Smooth muscle cell (in vitro differentiated cells): Measurements from ENCODE around the gene SSU72. TPM values are rescaled to one million over a fixed set of nuclear protein-coding genes. Genes with fewer than 3 reads are reported as not detected.
A peak's percentile ranks its signal among the peaks of the same experiment; 100 is the strongest.

Experiments used
- DNase-seq: peaks from one replicate; lab custom pipeline; 2025; ENCODE audit not compliant: unreplicated experiment; lab: John Stamatoyannopoulos, UW
- H2AFZ ChIP-seq: fragments of 200-600 bp; sonication (generic); 2 replicates; pipeline ENCODE4 v1.6.0; 2016; ENCODE audit warnings: antibody characterized with exemption, low read depth, mild to moderate bottlenecking
- H3F3A ChIP-seq: fragments of 200-600 bp; sonication (generic); 2 replicates; pipeline ENCODE4 v1.6.0; 2017; ENCODE audit warnings: antibody characterized with exemption, low read depth
- H3K27ac ChIP-seq: fragments of 200-600 bp; sonication (generic); 2 replicates; pipeline ENCODE4 v1.5.1; 2016; ENCODE audit warnings: low read depth, mild to moderate bottlenecking
- H3K27me3 ChIP-seq: fragments of 200-600 bp; sonication (generic); 2 replicates; pipeline ENCODE4 v1.6.1; 2016; ENCODE audit warnings: low read depth, mild to moderate bottlenecking
- H3K36me3 ChIP-seq: fragments of 200-600 bp; sonication (generic); 2 replicates; pipeline ENCODE4 v1.5.1; 2016; ENCODE audit warnings: low read depth
- H3K4me1 ChIP-seq: fragments of 200-600 bp; sonication (generic); 2 replicates; pipeline ENCODE4 v1.5.1; 2016; ENCODE audit warnings: low read depth
- H3K4me2 ChIP-seq: fragments of 200-600 bp; sonication (generic); 2 replicates; pipeline ENCODE4 v1.6.0; 2016; ENCODE audit warnings: mild to moderate bottlenecking
- H3K4me3 ChIP-seq: fragments of 200-600 bp; sonication (generic); 2 replicates; pipeline ENCODE4 v1.5.1; 2016; ENCODE audit warnings: mild to moderate bottlenecking
- H3K79me2 ChIP-seq: fragments of 200-600 bp; sonication (generic); 2 replicates; pipeline ENCODE4 v1.6.0; 2016; ENCODE audit warnings: low read depth, mild to moderate bottlenecking
- H3K9ac ChIP-seq: fragments of 200-600 bp; sonication (generic); 2 replicates; pipeline ENCODE4 v1.6.0; 2016; ENCODE audit warnings: low read depth
- H3K9me3 ChIP-seq: fragments of 200-600 bp; sonication (generic); replicated peaks from 2 replicates; pipeline ENCODE4 v1.5.1; 2016; ENCODE audit warnings: low read depth
- H4K20me1 ChIP-seq: fragments of 200-600 bp; sonication (generic); 2 replicates; pipeline ENCODE4 v1.6.0; 2016; ENCODE audit warnings: low read depth
- CTCF ChIP-seq: fragments of 200-600 bp; sonication (generic); IDR thresholded peaks from 2 replicates; pipeline ENCODE4 v1.5.1; 2017; ENCODE audit warnings: borderline replicate concordance, mild to moderate bottlenecking, antibody characterized with exemption; ENCODE audit not compliant: insufficient read depth, poor library complexity, severe bottlenecking
- WGBS: methylation state at CpG from one replicate; pipeline ENCODE4 v1.1.7; 2016; ENCODE audit warnings: low lambda C conversion rate; 5-methylcytosine and 5-hydroxymethylcytosine counted together
- polyA plus RNA-seq: library from polyadenylated mRNA; unstranded; fragments of >200 nt; fragmentation: Nextera tagmentation; extraction: Ambion mirVana; gene quantifications from 2 replicates; pipeline ENCODE4 v1.2.1, GENCODE V29; 2016
- total RNA-seq: library from RNA; depleted of rRNA; stranded (reverse); fragments of >200 nt; gene quantifications from 2 replicates; pipeline ENCODE4 v1.2.3, GENCODE V29; 2014

SSU72 gene
- total and polyA plus RNA-seq, 2 experiments from 2014 or later = 116 to 223 TPM

- peaks cover 59% of the 10 kb centered on the region for H4K20me1 ChIP-seq
- H3K79me2 ChIP-seq = peaks cover 40% of the 10 kb centered on the region
- WGBS = under 1% methylated on average over 83 of the region's 107 CpGs
- no peaks in the 10 kb centered on the region for H3K27me3 ChIP-seq
- H3K4me1 ChIP-seq = peaks cover 15% of the 10 kb centered on the region
- H2AFZ ChIP-seq = no peak within 1 kb of the TSS
- H3K9ac ChIP-seq = peak within 1 kb of the TSS; percentile 100
- H3K27ac ChIP-seq = peak within 1 kb of the TSS; percentile 100
- TF ChIP-seq CTCF = no peak
- no peaks in the 10 kb centered on the region for H3K9me3 ChIP-seq
- peak within 1 kb of the TSS; percentile 97 for H3K4me3 ChIP-seq
- H3K36me3 ChIP-seq = no peaks in the 10 kb centered on the region
- peaks cover 4% of the 10 kb centered on the region for H3F3A ChIP-seq
- peak within 1 kb of the TSS; percentile 91 for H3K4me2 ChIP-seq
- peak; percentile 97 for DNase-seq
Observed at GRCh38 chr1:1615256-1616044, 40.8 kb upstream of the SSU72 start, which contains the start of gene MIB2. Gene MIB2, plus strand, starts transcription at chr1:1615500. Its CDS starts 7,953 bp downstream, at chr1:1623453.

GRCh38 chr1:1614954-1615255 lies 40.2 kb upstream of the SSU72 start:
- Histone ChIP-seq H3K79me2 (peaks cover 40% of the 10 kb centered on the region), H3K27ac (peak overlapping the region; percentile 100), H3K4me2 (peak overlapping the region; percentile 91), H3K36me3 (no peaks in the 10 kb centered on the region), H3K4me1 (peaks cover 15% of the 10 kb centered on the region), H3K9ac (peak overlapping the region; percentile 100), H3K27me3 (no peaks in the 10 kb centered on the region), H3K4me3 (peak overlapping the region; percentile 97), H3K9me3 (no peaks in the 10 kb centered on the region), H2AFZ (no peak overlapping the region), H3F3A (peaks cover 4% of the 10 kb centered on the region), H4K20me1 (peaks cover 54% of the 10 kb centered on the region)
- 3% methylated on average over 23 of the region's 23 CpGs for WGBS
- TF ChIP-seq CTCF = no peak
- DNase-seq = no peak

GRCh38 chr1:1614204-1614953 lies 39.7 kb upstream of the SSU72 start:
- Histone ChIP-seq H3K4me1 (peaks cover 15% of the 10 kb centered on the region), H3K9me3 (no peaks in the 10 kb centered on the region), H3K9ac (peak overlapping the region; percentile 100), H3K27ac (peak overlapping the region; percentile 100), H3K36me3 (no peaks in the 10 kb centered on the region), H3F3A (peaks cover 4% of the 10 kb centered on the region), H3K79me2 (peaks cover 35% of the 10 kb centered on the region), H3K4me3 (peak overlapping the region; percentile 97), H3K27me3 (no peaks in the 10 kb centered on the region), H4K20me1 (peaks cover 49% of the 10 kb centered on the region), H2AFZ (no peak overlapping the region), H3K4me2 (peak overlapping the region; percentile 91)
- WGBS = 19% methylated on average over 30 of the region's 30 CpGs
- no peak for TF ChIP-seq CTCF
- peak; percentile 44 for DNase-seq
